Brain microvascular endothelial cell (primary cell): ENCODE data around the gene USP44.

ENCODE experiments used
- DNase-seq: peaks from one replicate; pipeline ENCODE4 v3.0.0-alpha.2; 2020
- H3K27ac ChIP-seq: fragments of 250-450 bp; sonication (Bioruptor Pico); 2 replicates; pipeline ENCODE4 v1.5.1; 2020; ENCODE audit warnings: mild to moderate bottlenecking, moderate library complexity
- H3K27me3 ChIP-seq: fragments of 250-450 bp; sonication (Bioruptor Pico); replicated peaks from 2 replicates; pipeline ENCODE4 v1.5.1; 2020; ENCODE audit warnings: mild to moderate bottlenecking
- H3K36me3 ChIP-seq: fragments of 250-450 bp; sonication (Bioruptor Pico); replicated peaks from 2 replicates; pipeline ENCODE4 v1.5.1; 2020; ENCODE audit warnings: mild to moderate bottlenecking
- H3K4me3 ChIP-seq: 2 replicates; pipeline ENCODE4 v1.5.1; 2011; ENCODE audit warnings: low read depth, mild to moderate bottlenecking, control low read depth, low read length, moderate library complexity
- CTCF ChIP-seq: IDR thresholded peaks from 2 replicates; pipeline ENCODE4 v1.5.1; 2011; ENCODE audit warnings: low read depth, mild to moderate bottlenecking, moderate library complexity, low read length, control low read depth, inconsistent platforms; ENCODE audit errors: missing control alignments
- in situ Hi-C: cut with HindIII; loops from 2 replicates; pipeline ENCODE4 v1.10.0; 2017; ENCODE audit warnings: low sequenced_read_pairs, low pct_ligation_motif_present

The USP44 gene

GRCh38 chr12:95541436-95541835 lies 9.8 kb downstream of the USP44 start:
- Histone ChIP-seq H3K27ac (no peak overlapping the region), H3K27me3 (no peaks in the 10 kb centered on the region), H3K36me3 (no peaks in the 10 kb centered on the region), H3K4me3 (no peak overlapping the region)
- TF ChIP-seq CTCF, result no peak
- no peak for DNase-seq
- in situ Hi-C loops, result loop anchor here (25.0 kb wide), 1 partner anchor 204 kb away; no protein-coding TSS in a partner anchor

- H3K36me3 ChIP-seq, result no peaks in the 10 kb centered on the region
- no peak for DNase-seq
- in situ Hi-C loops, result loop anchor here (25.0 kb wide), 1 partner anchor 201 kb away; no protein-coding TSS in a partner anchor
Measured at GRCh38 chr12:95538656-95539055, 12.6 kb downstream of the USP44 start.

GRCh38 chr12:95538006-95538405 lies 13.3 kb downstream of the USP44 start:
- no peak for DNase-seq
- Histone ChIP-seq H3K36me3 (no peaks in the 10 kb centered on the region), H3K4me3 (no peak overlapping the region), H3K27me3 (no peaks in the 10 kb centered on the region), H3K27ac (no peak overlapping the region)
- TF ChIP-seq CTCF, result no peak
- in situ Hi-C loops, result loop anchor here (25.0 kb wide), 1 partner anchor 201 kb away; no protein-coding TSS in a partner anchor

More at GRCh38 chr12:95538656-95539055, 12.6 kb downstream of the USP44 start:
- no peak for TF ChIP-seq CTCF
- no peak overlapping the region for H3K4me3 ChIP-seq
- no peaks in the 10 kb centered on the region for H3K27me3 ChIP-seq
- H3K27ac ChIP-seq, result no peak overlapping the region

- no peak for DNase-seq
- Histone ChIP-seq H3K27me3 (no peaks in the 10 kb centered on the region), H3K4me3 (no peak overlapping the region), H3K36me3 (no peaks in the 10 kb centered on the region), H3K27ac (no peak overlapping the region)
- TF ChIP-seq CTCF, result no peak
- in situ Hi-C loops, result loop anchor here (25.0 kb wide), 1 partner anchor 197 kb away; no protein-coding TSS in a partner anchor
Measured at GRCh38 chr12:95533985-95534384, 17.3 kb downstream of the USP44 start.

GRCh38 chr12:95532851-95533250 lies 18.4 kb downstream of the USP44 start:
- Histone ChIP-seq H3K27ac (no peak overlapping the region), H3K27me3 (no peaks in the 10 kb centered on the region), H3K36me3 (no peaks in the 10 kb centered on the region), H3K4me3 (no peak overlapping the region)
- DNase-seq, result peak; percentile 48
- TF ChIP-seq CTCF, result no peak
- in situ Hi-C loops, result loop anchor here (25.0 kb wide), 1 partner anchor 196 kb away; no protein-coding TSS in a partner anchor

- Histone ChIP-seq H3K27me3 (no peaks in the 10 kb centered on the region), H3K36me3 (no peaks in the 10 kb centered on the region), H3K4me3 (no peak overlapping the region), H3K27ac (no peak overlapping the region)
- no peak for DNase-seq
- in situ Hi-C loops, result loop anchor here (25.0 kb wide), 1 partner anchor 192 kb away; no protein-coding TSS in a partner anchor
- no peak for TF ChIP-seq CTCF
Measured at GRCh38 chr12:95529693-95530225, 21.5 kb downstream of the USP44 start.
